Measurements from ENCODE around the gene VENTX.

DNA sequence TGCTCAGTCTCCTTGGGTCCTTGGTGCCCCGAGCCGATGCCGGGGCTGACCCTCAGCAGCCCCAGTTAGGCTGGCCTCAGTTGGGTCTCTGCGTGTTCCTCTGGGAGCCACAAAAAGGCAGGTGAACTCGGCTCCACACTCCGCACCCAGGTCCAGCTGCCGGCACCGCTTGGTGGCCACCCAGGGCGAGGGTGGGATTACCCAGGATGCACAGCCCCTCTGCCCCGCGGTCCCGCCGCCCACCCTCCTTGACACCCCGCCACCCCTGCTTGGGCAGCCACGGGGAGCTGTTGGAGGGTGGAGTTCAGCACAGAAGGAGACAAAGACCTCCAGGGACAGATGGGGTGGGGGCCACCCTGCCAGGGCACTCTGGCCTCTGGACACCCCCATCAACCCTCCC, 17.7 kb downstream of the VENTX start:
- no peak for TF ChIP-seq CREB1 (IDR thresholded peaks at IDR 0.05; ENCODE audit: low read depth)
- no peak for TF ChIP-seq NFIC (IDR thresholded peaks at IDR 0.05)
- TF ChIP-seq MAX (IDR thresholded peaks at IDR 0.05) = no peak
- TF ChIP-seq, protein P1, sequence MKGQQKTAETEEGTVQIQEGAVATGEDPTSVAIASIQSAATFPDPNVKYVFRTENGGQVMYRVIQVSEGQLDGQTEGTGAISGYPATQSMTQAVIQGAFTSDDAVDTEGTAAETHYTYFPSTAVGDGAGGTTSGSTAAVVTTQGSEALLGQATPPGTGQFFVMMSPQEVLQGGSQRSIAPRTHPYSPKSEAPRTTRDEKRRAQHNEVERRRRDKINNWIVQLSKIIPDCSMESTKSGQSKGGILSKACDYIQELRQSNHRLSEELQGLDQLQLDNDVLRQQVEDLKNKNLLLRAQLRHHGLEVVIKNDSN (IDR thresholded peaks at IDR 0.05) = no peak

Data from Ishikawa (cell line).